Activated T-cell treated with anti-CD3 and anti-CD28 coated beads, Interleukin-2, amount 50 U/mL, for 24 hours (primary cell): ENCODE measurements around the gene COG7.
"Not testable (repeated sequence)": the region's sequence is repeated elsewhere in the genome, so short reads cannot be mapped to it uniquely, and the experiment has no call there.

Experiments
- DNase-seq: peaks from one replicate; pipeline ENCODE4 v3.0.0-alpha.2; 2020
- H3K27ac Mint-ChIP-seq: 2 replicates; pipeline ENCODE4 v1.8.0; 2020; ENCODE audit warnings: mild to moderate bottlenecking, mixed read lengths
- H3K27me3 Mint-ChIP-seq: 2 replicates; pipeline ENCODE4 v1.8.0; 2020; ENCODE audit warnings: mixed read lengths
- H3K36me3 Mint-ChIP-seq: 2 replicates; pipeline ENCODE4 v1.8.0; 2020; ENCODE audit warnings: low read depth, mixed read lengths
- H3K4me1 Mint-ChIP-seq: 2 replicates; pipeline ENCODE4 v1.8.0; 2020; ENCODE audit warnings: low read depth, mixed read lengths
- H3K4me3 Mint-ChIP-seq: 2 replicates; pipeline ENCODE4 v1.8.0; 2020; ENCODE audit warnings: mild to moderate bottlenecking, moderate library complexity, mixed read lengths
- H3K9me3 Mint-ChIP-seq: 2 replicates; pipeline ENCODE4 v1.8.0; 2020; ENCODE audit warnings: mixed read lengths

Gene COG7

DNA sequence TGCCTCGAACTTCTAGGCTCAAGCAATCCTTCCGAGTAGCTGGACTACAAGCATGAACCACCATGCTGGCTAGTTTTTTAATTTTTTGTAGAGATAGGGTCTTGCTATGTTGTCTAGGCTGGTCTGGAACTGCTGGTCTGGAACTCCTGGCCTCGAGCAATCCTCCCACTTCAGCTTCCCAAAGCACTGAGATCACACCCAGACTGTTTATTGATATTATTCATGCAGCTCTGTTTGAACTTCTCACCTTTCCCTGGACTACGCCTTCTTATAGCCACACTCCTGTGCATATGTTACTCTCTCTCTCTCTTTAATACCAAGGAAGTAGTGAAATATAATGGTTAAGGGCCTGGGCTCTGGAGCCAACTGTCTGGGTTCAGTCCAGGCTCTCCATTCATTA is 4.6 kb downstream of the COG7 start:
- DNase-seq, result no peak
- no peaks in the 10 kb centered on the region for H3K9me3 Mint-ChIP-seq
- peaks cover 40% of the 10 kb centered on the region for H3K36me3 Mint-ChIP-seq
- H3K27ac Mint-ChIP-seq, result no peak overlapping the region
- H3K4me3 Mint-ChIP-seq, result no peak overlapping the region
- peaks cover 36% of the 10 kb centered on the region for H3K4me1 Mint-ChIP-seq
- H3K27me3 Mint-ChIP-seq, result no peaks in the 10 kb centered on the region

GRCh38 chr16:23437542-23437941 is 15.4 kb downstream of the COG7 start:
- peaks cover 79% of the 10 kb centered on the region for H3K36me3 Mint-ChIP-seq
- H3K4me1 Mint-ChIP-seq, DNase-seq, H3K27ac Mint-ChIP-seq, H3K27me3 Mint-ChIP-seq, H3K9me3 Mint-ChIP-seq, H3K4me3 Mint-ChIP-seq: not testable (repeated sequence)

DNA sequence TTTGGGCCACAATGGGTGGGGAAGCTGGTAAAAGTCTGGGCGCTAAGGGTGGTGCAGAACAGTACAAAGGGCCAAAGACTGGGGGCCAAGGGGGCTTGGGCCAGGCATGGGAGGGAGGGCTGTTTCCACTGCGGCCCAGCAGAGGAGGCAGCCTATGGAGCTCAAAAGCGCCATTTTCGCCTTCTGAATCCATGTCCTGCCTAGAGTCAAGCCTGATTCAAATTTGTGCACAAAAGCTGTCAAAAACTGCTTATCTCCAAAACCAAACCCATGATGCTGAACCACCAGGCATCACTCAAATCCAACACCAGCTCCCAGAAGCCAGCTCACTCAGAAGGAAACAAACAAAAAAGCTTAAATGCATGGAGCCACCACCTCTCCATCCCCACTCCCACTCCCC is 16.0 kb downstream of the COG7 start:
- no peaks in the 10 kb centered on the region for H3K9me3 Mint-ChIP-seq
- peaks cover 77% of the 10 kb centered on the region for H3K36me3 Mint-ChIP-seq

GRCh38 chr16:23435500-23435899 is 17.5 kb downstream of the COG7 start:
- Mint-ChIP-seq H3K9me3 (no peaks in the 10 kb centered on the region), H3K4me1 (no peaks in the 10 kb centered on the region), H3K27me3 (no peaks in the 10 kb centered on the region), H3K4me3 (no peak overlapping the region), H3K36me3 (peaks cover 71% of the 10 kb centered on the region), H3K27ac (no peak overlapping the region)
- peak; percentile 72 for DNase-seq

More for the DNA sequence above, 16.0 kb downstream of the COG7 start:
- H3K27me3 Mint-ChIP-seq, result no peaks in the 10 kb centered on the region
- no peak overlapping the region for H3K27ac Mint-ChIP-seq
- no peak for DNase-seq
- H3K4me3 Mint-ChIP-seq, result no peak overlapping the region
- no peaks in the 10 kb centered on the region for H3K4me1 Mint-ChIP-seq

- H3K4me1 Mint-ChIP-seq, result no peaks in the 10 kb centered on the region
- no peak overlapping the region for H3K4me3 Mint-ChIP-seq
- no peak overlapping the region for H3K27ac Mint-ChIP-seq
- H3K9me3 Mint-ChIP-seq, result no peaks in the 10 kb centered on the region
- H3K27me3 Mint-ChIP-seq, result no peaks in the 10 kb centered on the region
- peaks cover 70% of the 10 kb centered on the region for H3K36me3 Mint-ChIP-seq
- DNase-seq, result peak; percentile 43
Measured at GRCh38 chr16:23434380-23434779, 18.6 kb downstream of the COG7 start.

DNA sequence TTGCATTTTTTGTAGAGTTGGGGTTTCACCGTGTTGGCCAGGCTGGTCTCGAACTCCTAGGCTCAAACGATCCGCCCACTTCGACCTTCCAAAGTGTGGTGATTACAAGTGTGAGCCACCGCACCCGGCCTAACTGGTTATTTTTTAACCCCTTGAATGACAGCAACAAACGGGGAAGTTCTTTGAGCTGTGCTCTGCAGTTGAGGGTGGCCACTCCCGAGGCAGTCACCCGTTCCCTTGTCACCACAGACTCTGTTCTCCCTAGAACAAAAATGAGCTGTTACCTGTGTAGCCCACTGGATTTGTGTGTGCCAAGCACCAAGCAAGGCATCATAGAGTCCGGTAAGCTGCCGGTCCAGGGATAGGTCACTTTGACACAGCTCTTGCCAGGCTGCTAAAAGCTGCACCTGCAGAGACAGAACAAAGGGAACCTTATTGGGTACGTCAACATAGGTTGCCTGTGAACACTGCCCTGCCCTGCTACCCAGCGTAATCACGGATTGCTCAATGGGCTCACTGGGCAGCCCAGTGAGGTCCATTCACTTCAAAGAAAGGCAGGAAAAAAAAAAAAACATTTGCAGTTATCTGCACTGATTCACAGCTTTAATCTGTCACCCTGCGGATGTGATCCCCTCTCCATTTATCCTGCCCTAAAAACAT is 19.6 kb downstream of the COG7 start:
- Mint-ChIP-seq H3K27me3 (no peaks in the 10 kb centered on the region), H3K27ac (no peak overlapping the region), H3K4me3 (no peak overlapping the region), H3K9me3 (no peaks in the 10 kb centered on the region), H3K4me1 (no peaks in the 10 kb centered on the region), H3K36me3 (peaks cover 70% of the 10 kb centered on the region)
- no peak for DNase-seq

DNA sequence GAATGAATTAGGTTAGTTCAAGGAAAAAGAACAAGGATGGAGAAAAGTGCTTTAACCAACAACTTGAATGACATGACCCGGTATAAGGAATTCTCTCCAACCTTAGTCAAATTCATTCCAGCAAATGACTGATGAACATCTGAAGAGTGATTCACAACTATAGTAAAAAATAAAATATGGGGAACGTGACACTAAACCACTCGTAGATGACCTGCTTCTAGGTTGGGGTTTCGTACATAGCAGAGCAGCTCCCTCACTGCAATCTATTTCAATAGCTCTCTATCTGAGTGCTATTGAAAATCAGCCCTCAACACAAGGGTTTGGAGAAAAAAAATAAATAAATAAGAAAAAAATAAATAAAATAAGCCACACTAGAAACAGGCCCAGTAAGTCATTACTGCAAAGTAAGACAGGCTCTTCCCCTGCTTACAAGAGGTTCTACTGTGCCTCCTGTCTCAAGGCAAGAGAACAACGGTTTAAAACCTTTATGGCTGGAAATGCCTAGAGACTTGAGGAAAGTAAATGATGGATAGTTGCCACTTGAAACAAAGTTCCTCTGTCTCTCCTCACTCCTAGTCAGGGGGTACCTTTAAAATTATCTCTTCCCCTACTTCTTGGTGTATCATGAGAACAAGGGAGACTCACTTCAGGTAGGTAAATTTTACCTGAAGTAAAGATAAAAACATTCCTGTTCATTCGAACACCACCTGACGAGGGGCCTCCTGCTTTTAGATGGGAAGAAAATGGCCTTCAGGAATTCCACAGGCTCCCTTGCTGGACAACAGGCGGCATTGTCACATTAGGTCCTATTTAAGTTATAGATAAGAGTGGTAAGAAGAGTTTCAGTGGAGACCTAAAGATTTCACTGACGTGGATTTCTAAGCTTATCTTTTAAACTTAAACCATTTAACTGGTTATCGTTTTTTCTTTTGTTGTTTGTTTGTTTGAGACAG is 20.5 kb downstream of the COG7 start:
- Mint-ChIP-seq H3K27ac (no peak overlapping the region), H3K4me1 (no peaks in the 10 kb centered on the region), H3K9me3 (no peaks in the 10 kb centered on the region), H3K27me3 (no peaks in the 10 kb centered on the region), H3K4me3 (no peak overlapping the region), H3K36me3 (peaks cover 70% of the 10 kb centered on the region)
- no peak for DNase-seq

DNA sequence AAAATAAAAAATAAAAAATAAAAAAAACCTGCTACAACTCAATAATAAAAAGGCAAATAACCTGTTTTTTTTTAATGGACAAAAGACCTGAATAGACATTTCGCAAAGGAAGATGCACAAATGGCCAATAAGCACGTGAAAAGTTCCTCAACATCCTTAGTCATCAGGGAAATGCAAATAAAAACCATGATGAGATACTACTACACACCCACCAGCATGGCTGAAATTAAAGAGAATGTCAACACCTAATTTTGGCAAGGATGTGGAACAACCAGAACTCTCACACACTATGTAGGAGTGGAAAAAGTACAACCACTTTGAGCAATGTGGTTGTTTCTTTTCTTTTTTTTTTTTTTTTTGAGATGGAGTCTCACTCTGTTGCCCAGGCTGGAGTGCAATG is 24.6 kb downstream of the COG7 start:
- Mint-ChIP-seq H3K36me3 (peaks cover 72% of the 10 kb centered on the region), H3K9me3 (no peaks in the 10 kb centered on the region), H3K4me1 (no peaks in the 10 kb centered on the region), H3K27ac (no peak overlapping the region), H3K4me3 (no peak overlapping the region), H3K27me3 (no peaks in the 10 kb centered on the region)
- DNase-seq, result no peak

- peaks cover 61% of the 10 kb centered on the region for H3K36me3 Mint-ChIP-seq
- no peak overlapping the region for H3K27ac Mint-ChIP-seq
- H3K9me3 Mint-ChIP-seq, result no peaks in the 10 kb centered on the region
- no peak overlapping the region for H3K4me3 Mint-ChIP-seq
- DNase-seq, result no peak
- no peaks in the 10 kb centered on the region for H3K4me1 Mint-ChIP-seq
- no peaks in the 10 kb centered on the region for H3K27me3 Mint-ChIP-seq
Measured at GRCh38 chr16:23424292-23424958, 28.6 kb downstream of the COG7 start.

- Mint-ChIP-seq H3K4me1 (no peaks in the 10 kb centered on the region), H3K36me3 (peaks cover 58% of the 10 kb centered on the region), H3K9me3 (no peaks in the 10 kb centered on the region), H3K4me3 (no peak overlapping the region), H3K27ac (no peak overlapping the region), H3K27me3 (no peaks in the 10 kb centered on the region)
- no peak for DNase-seq
Measured at GRCh38 chr16:23423496-23424049, 29.4 kb downstream of the COG7 start.

- Mint-ChIP-seq H3K4me1 (no peaks in the 10 kb centered on the region), H3K4me3 (no peak overlapping the region), H3K9me3 (no peaks in the 10 kb centered on the region), H3K27me3 (no peaks in the 10 kb centered on the region), H3K36me3 (peaks cover 67% of the 10 kb centered on the region), H3K27ac (no peak overlapping the region)
- DNase-seq, result no peak
Measured at GRCh38 chr16:23420011-23420410, 33.0 kb downstream of the COG7 start.

DNA sequence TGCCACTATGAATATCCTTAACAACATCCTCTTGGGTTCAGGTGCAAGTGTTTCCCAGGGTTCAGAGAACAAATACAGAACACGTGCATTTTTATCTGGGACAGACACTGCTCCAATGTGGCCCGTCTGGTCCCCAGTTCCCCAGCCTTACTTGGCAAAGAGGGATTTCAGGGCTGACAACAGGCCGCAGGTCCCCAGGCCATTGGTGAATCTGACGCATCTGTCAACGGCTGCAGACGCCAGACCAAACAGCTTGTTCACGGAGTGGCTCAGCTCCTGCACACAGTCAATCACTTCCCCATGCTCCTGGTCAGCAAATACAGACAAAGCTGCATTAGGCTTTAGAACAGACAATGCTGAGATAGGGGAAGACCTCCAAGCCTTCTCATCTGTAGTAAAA is 36.2 kb downstream of the COG7 start:
- Mint-ChIP-seq H3K9me3 (no peaks in the 10 kb centered on the region), H3K4me3 (no peak overlapping the region), H3K27me3 (no peaks in the 10 kb centered on the region), H3K4me1 (no peaks in the 10 kb centered on the region), H3K36me3 (peaks cover 77% of the 10 kb centered on the region), H3K27ac (no peak overlapping the region)
- no peak for DNase-seq

DNA sequence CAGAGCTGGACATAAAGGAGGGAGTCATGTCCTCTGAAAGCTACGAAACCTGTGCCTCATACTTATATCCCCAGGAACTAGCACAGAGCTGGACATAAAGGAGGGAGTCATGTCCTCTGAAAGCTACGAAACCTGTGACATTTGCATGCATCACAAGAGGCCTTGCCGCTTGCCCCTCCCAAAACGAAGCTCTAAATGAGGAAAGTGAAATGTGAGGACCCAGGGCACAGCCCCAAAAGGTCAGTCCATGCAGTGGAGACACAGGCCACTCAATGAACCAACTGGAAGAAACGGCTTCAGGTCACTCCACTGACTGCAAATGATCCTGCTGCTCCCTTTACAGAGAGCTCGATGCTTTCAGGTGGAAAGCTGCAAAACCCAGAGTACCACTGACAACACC is 38.3 kb downstream of the COG7 start:
- H3K27me3 Mint-ChIP-seq, result no peaks in the 10 kb centered on the region
- DNase-seq, result no peak
- no peaks in the 10 kb centered on the region for H3K9me3 Mint-ChIP-seq
- no peak overlapping the region for H3K4me3 Mint-ChIP-seq
- H3K36me3 Mint-ChIP-seq, result peaks cover 85% of the 10 kb centered on the region
- H3K4me1 Mint-ChIP-seq, result no peaks in the 10 kb centered on the region
- H3K27ac Mint-ChIP-seq, result no peak overlapping the region

DNA sequence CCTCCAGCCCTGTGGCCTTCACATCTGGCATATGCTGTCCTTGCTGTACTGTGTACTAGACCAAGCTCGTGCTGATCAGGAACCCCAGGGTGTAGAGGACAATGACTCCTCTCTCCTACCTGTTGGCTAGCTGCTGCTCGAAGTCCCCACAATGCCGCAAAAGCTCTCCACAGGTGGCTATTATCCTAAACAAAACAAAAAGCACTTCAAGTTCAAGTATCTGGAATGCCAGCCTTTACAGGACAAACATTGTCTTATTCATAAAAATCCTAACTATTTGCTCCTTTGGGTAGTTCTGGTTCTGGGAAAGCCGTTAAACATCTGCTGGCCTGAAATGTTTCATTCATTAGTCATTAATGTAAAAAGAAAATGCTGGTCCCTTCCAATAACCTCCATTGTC is 42.8 kb downstream of the COG7 start:
- no peak overlapping the region for H3K27ac Mint-ChIP-seq
- H3K27me3 Mint-ChIP-seq, result no peaks in the 10 kb centered on the region
- no peaks in the 10 kb centered on the region for H3K4me1 Mint-ChIP-seq
- no peak for DNase-seq
- no peak overlapping the region for H3K4me3 Mint-ChIP-seq
- H3K36me3 Mint-ChIP-seq, result peaks cover 88% of the 10 kb centered on the region
- no peaks in the 10 kb centered on the region for H3K9me3 Mint-ChIP-seq
